Frontal cortex (tissue), 4 donors: ENCODE measurements around the gene ZNF148. TPM values are rescaled to one million over a fixed set of nuclear protein-coding genes. Genes with fewer than 3 reads are reported as not detected.

Source experiments
- DNase-seq, 2 donors: peaks; one replicate each; pipeline ENCODE4 v3.0.0; 2012; ENCODE audit warnings: low spot score in 2 of 2
- FAIRE-seq: peaks from 2 replicates; lab custom pipeline; 2012; peaks lifted over from hg19 to GRCh38; lab: Jason Lieb, UNC
- total RNA-seq: library from RNA; depleted of rRNA; stranded (reverse); fragments of >200 nt; gene quantifications from one replicate; pipeline ENCODE4 v1.2.3, GENCODE V29; 2014
- donor health status: control.
- donor health status: control.
- donor health status: control.

Gene ZNF148
- total RNA-seq, 1 donor from 2014 or later = 106 TPM

DNA sequence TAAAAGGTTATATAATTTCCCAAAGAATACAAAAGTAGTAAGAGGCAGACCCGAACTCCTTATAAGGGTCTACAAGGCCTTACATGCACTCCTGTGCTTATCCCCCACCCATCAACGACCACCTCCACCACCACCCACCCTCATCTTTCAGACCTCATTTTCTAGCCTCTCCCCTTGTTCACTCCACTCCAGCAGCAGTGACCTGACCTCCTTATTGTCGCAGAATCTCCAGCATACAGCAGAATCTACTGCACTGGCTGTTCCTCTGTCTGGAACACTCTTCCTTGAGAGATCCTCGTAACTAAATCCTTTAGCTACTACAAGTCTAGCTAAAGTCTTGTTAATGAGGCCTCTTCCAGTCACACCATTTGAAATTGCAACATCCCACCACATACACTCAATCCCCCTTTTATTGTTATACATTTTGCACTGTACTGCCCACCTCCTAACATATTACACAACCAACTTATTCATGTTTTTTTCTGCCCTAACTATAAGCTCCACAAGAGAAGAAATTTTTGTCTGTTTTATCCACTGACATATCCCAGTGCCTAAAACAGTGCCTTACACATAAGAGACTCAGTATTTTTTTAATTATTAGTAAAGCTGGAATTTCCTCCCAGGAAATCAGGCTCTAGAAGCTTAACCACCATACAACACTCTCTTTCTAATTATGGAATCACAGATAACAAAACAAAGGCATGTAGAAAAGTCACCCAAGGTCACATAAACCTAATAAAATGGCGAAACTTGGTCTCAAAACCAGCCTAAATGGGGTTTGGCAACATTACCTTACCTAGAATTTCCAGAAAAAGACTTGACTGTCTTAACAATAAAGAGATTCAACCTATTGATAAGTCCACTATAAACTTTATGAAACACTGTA, 40.2 kb downstream of the ZNF148 start:
- DNase-seq = no peak

DNA sequence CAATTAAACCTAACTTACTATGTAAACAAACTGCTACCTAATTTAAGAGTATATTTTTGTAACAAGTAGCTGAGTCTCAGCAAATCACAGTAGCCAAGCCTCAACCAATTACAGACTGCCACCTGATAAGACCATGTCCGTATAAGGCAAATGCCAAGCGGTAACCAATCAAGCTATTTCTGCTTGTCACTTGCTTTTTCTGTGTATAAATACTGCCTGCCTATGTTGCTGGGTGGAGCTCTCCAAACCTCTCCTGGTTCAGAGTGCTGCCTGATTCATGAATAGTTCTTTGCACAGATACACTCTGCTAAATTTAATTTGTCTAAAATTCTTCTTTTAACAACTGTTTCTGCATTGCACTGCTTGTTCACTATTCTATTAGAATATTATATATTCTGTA, 42.6 kb downstream of the ZNF148 start:
- FAIRE-seq = no peak

More for the DNA sequence above, 40.2 kb downstream of the ZNF148 start:
- no peak for FAIRE-seq

DNA sequence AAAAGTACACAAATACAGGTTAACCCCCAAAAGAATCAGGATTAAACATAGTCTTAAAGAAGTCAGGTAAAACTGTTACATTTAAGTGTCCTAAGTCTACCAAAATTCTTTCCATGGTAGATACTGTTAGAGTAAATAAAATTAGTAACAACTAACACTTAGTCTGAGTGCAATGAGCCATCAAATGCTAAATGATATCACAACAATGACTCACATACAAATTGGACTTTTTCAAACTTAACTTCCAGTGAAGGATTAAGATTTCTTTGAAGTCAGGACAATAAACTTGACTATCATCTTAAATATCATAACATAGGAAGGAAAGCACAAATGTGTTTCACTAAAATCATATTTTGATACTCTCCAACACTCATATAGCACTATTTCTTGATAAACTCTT, 43.9 kb downstream of the ZNF148 start:
- no peak for FAIRE-seq

More for the DNA sequence above, 42.6 kb downstream of the ZNF148 start:
- DNase-seq = no peak

DNA sequence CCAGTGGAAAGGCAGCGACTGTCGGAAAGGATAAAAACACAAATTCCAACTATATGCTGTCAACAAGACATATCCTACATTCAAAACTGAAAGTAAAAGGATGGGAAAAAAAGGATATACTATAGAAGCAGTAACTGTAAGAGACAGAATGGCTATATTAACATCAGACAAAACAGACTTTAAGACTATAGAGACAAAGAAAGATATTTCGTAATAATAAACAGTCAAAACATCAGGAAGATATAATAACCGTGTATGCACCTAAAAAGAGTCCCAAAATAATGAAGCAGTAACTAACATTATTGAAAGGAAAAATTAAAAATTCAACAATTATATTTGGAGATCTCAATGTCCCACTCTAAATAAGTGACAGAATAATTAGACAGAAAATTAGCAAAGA, 48.2 kb downstream of the ZNF148 start:
- FAIRE-seq (peak; percentile 13), DNase-seq (no peak)

More for the DNA sequence above, 43.9 kb downstream of the ZNF148 start:
- no peak for DNase-seq

DNA sequence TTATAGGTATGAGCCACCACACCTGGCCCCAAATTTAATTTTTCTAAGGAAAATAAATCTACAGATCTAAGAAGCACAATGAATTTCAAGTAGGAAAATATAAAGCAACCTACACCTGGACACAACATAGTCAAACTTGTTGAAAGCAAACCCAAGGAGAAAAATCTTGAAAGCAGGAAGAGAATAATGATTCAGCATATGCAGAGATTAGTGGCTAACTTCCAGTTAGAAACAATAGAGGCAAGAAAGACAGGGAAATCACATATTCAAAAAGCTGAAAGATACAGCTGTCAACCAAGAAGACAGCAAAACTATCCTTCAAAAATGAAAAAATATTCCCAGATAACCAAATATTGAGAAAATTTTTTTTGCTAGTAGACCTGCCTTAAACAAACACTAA, 49.4 kb downstream of the ZNF148 start:
- FAIRE-seq (no peak), DNase-seq (no peak)

DNA sequence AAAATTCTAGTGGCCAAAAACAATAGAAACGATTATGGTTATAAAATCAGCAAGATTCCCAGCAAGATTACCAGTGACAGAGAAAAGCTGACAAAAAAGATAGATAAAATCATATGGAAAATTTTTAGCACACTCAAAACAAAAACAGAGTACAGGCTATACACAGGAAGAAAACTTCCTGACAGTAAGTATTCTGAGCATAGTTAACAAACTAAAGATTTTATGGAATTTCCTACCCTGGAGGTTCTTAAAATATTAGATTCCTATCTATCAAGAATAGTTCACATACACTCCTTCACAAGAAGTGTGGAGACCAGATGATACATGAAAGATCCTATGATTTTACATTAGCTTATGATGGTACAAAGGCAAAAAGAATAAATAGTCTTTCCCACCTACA, 50.8 kb downstream of the ZNF148 start:
- no peak for FAIRE-seq
- DNase-seq = no peak

DNA sequence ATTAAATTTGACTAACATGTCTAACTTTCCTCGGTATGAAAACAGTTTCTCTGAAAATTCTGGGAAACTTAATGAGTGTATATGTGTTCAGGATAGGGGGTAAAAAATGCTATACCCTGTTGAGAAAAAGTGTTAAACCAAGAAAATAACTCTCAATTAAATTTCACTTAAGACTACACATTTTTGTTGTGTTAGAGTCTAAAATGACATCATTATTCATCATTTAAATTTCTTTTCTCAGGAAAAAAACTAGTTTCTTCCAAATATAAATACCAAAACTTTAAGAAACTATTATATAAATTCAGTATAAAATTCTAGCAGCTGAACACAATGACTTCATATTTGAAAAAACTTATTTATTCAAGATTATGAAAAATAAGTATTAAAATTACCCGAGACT, 52.2 kb downstream of the ZNF148 start:
- DNase-seq (no peak), FAIRE-seq (peak; percentile 33)

DNA sequence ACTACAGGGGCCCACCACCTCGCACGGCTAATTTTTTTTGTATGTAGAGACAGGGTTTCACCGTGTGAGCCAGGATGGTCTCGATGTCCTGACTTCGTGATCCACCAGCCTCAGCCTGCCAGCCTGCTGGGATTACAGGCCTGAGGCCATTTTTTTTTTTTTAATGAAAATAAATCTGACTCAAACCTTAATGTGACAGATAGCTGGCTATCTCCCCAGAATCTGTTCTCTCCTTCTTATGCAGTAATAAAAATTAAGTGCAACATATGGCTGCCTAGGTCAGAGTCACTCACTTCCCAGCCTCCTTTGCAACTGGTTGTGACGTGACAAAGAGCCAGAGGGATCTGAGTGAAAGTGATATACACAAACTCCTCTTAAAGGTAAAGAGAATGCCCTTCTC, 53.0 kb downstream of the ZNF148 start:
- no peak for DNase-seq
- no peak for FAIRE-seq

DNA sequence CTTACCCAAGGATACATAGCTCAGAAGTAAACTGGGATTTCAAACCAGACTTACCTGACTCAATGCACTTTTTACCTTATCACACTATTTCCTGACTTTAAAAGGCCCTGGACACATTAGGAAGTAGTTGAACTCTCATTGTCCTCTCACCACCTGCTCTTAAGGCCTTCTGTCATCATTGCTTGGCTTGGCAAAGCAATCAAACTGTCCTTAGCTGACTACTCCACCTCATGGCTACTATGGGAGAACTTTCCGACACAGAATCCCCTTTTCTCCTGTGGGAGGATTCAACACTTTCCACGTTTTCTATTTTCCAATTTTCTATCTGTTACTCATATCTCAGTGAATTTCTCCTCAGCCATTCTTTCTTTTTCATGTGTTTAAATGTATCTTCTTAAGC, 55.4 kb downstream of the ZNF148 start:
- no peak for DNase-seq
- no peak for FAIRE-seq

DNA sequence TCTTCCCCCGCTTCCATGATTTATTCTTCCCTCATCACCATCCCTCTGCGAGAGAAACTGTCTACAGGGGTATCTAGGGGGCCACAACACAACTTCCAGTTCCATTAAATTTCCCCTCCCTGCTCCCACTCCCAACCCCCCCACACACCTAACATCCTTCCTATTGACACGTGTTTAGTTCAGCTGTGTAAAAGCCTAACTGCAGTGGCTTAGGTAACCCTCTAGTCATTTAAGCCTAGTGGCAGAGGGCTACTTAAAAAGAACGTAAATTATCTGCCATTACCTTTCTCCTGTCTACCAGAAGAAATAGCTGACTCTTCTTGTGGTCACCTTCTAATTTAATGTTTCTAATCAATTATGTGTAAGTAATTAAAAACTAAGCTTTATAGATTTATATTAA, 56.3 kb downstream of the ZNF148 start:
- no peak for DNase-seq
- no peak for FAIRE-seq

DNA sequence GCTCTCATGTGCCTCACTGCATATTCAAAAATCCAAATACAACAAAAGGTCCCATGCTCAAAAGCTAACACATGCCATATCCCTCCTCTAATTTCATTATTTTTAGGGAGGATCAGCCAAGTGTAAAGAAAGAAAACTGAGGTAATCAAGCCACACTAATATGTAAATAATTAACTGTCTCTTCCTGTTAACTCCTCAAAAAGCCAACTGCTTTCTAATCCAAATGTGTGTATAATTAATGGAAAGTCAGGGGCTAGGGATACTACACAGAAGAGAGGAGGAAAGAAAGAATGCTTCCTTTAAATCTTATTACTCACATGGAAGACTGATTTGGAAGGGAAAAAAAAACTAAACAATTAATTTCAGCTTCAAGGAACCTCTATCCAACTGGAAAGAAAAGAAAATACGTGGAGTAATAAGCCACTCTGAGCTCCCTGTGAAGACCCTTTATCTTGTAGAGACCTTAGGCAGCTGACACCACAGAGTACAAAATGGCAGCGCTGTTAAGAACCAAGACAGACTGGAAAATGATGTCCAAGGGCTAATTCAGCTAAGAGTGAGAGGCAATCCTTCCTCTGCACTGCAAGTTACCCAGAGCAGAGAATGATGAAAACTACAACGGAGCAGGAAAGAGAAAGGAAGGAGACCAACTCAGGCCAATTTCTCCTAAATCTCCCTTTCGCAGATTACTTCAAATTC, 56.8 kb downstream of the ZNF148 start:
- FAIRE-seq = no peak
- no peak for DNase-seq

DNA sequence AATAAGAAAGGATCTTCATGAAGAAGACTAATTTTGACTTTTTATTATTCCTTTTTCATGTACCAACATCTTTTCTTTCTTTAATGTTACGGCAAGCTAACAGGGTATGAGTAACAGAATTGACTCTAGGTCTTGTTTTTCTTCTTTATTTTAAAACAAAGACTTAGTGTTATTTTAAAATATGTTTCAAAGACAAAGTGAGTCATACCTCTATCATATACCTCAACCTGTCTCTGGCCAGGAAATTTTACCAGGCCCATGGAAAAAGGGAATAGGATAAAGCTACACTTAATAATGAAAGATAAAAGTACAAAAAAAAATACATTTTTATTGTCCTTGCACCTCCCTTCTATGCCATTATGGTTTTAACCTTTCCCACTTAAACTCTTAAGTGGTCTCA, 57.4 kb downstream of the ZNF148 start:
- FAIRE-seq = no peak
- DNase-seq = no peak

DNA sequence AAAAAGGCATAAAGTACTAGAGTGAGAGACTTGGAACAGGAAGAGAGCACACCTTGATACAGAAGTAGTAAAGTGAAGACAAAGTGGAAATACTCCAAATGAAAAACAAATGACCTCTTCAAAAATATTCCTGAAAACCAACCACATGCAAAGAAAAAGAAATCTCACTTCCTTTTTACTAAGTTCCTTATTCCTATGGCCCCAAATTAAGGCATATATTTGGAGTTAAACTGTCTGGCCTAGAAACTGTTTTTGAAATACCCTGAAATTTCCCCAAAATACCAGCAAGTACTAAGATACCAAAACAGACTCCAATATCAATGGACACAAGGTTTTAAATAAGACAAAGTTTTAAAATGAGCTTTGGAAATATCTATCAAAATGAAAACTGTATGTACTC, 58.2 kb downstream of the ZNF148 start:
- no peak for FAIRE-seq
- no peak for DNase-seq

DNA sequence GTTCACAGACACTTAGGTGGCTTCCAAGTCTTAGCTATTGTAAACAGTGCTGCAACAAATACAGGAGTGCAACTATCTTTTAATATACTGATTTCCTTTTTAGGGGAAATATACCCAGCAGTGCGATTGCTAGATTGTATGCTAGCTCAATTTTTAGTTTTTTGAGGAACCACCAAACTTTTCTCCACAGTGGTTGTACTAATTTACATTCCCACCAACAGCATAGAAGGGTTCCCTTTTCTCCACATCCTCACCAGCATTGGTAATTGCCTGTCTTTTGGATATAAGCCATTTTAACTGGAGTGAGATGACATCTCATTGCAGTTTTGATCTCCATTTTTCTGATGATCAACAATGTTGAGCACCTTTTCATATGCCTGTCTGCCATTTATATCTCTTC, 58.9 kb downstream of the ZNF148 start:
- FAIRE-seq (no peak), DNase-seq (no peak)

DNA sequence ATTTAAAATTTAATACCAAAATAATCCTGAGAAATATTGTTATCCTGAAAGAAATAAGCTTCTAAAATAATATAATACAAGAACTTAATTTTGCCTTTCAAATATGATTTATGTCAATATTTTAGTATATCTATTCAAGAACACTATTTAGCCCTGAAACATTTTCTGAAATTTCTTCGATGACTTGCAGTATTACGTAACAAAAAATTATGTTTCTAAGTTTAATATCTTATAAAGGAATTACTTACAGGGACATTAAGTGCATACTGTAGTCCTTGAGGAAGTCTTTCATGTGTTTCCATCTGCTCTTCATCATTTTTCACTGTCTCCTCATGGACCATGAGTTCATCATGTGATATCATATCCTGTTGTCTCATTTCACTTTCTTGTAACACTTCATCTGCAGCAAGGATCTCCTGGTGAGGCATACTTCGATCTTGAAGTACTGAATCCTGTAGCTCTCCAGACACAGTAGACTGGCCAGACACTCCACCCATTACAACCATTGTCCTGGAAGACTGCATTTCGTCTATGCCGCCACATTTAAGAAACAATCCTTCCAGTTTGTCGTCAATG, 62.0 kb downstream of the ZNF148 start:
- DNase-seq (no peak), FAIRE-seq (peak; percentile 72)

DNA sequence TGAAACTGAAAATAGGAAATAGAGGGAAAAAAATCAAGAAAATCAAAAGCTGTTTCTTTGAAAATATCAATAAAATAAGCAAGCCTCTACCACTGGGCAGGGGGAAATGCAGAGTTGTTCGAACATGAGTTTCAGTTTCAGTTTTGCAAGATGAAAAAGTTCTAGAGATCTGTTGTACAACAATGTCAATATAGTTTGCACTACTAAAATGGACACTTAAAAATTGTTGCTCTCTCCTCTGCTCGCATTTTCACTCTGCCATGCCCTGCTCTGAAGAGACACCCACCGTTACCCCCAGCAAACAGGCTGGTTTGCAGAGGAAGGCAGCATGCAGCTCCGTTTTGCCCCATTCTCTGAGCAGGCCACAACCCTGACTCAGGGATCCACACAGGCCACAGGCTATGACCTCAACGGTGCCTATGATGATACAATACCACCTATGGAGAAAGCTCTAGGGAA, 64.5 kb downstream of the ZNF148 start:
- no peak for FAIRE-seq

DNA sequence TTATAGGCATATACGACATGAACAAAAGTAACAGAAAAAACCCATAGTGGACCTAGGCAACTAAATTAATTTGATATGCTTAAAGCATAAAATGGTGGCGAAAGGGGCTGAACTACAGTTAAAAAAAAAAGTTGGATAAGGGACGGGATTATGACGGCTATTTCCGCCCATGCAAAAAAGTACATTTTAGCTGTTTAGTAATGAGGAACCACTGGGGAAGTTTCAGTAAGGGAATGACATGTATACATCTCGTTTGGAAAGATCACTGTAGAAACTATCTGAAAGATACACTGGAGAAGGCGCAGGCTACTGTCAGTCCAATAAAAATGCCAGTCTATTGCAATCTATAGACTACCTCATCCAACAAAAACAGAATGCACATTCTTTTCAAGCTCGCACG, 65.6 kb downstream of the ZNF148 start:
- DNase-seq (no peak), FAIRE-seq (no peak)

More for the DNA sequence above, 64.5 kb downstream of the ZNF148 start:
- DNase-seq = no peak

DNA sequence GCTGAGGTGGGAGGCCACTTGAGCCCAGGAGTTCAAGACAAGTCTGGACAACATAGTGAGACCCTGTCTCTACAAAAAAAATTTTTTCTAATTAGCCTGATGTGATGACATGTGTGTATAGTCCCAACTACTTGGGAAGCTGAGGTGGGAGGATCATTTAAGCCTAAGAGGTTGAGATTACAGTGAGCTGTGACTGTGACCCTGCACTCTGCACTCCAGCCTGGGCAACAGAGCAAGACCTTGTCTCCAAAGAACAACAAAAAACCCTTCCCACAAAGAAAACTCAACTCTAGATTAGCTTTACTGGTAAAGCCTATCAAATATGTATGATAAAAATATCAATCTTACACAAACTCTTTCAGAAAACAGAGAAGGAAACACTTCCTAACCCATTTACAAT, 68.5 kb downstream of the ZNF148 start:
- FAIRE-seq (no peak), DNase-seq (no peak)

DNA sequence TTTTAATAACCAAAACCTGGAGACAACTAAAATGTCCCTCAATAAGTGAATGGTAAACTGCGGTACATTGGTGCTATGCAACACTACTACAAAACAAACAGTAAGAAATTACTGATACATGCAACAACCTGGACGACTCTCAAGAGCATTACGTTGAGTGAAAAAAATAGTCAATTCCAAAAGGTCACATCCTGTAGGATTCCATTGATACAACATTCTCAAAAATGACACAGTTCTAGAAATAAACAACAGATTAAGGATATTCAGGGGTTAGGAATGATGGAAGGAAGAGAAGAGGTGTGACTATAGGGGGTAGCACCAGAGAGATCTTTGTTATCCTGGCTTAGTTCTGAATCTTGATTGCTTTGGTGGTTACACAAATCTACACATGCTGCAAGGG, 72.2 kb downstream of the ZNF148 start:
- DNase-seq = no peak
- no peak for FAIRE-seq

DNA sequence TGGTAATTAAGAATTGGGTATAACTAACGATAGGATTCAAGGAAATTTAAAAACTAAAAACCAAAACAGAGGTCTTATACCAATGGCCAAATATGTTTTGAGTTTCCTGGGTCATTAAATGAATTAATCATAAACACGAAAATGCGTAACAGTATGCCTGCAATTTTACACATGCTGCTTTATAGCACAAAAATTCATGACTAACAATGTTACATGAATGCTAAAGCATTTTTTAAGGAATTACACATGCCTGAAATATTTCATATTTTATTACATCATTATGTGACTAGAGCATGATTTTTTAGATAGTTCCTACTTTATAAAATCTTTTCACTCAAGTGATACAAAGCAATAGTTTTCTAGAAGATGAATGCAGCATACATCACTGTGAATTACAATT, 74.7 kb downstream of the ZNF148 start:
- no peak for DNase-seq
- no peak for FAIRE-seq

DNA sequence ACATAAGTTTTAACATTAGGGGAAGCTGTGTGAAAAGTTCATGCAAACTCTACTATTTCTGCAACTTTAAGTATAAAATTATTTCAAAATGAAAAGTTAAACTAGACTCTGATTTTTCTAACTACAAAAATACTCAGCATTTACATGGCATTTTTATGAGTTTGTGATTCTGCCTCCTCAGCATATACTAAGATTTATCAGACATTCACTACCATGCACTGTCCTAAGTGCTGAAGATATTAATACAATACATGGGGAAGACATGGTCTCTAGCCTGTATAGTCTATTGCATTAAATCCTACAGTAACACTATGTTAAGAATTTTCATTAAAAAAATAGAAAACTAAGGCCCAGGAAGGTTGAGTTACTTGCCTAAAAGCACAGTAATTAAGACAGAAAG, 80.7 kb downstream of the ZNF148 start:
- FAIRE-seq (no peak), DNase-seq (no peak)
